ENCODE results near the gene CAMKV. TPM values are rescaled to one million over a fixed set of nuclear protein-coding genes. Genes with fewer than 3 reads are reported as not detected.

The CAMKV gene
- total RNA-seq, 1 experiment from 2014 or later, result 58.2 TPM

DNA sequence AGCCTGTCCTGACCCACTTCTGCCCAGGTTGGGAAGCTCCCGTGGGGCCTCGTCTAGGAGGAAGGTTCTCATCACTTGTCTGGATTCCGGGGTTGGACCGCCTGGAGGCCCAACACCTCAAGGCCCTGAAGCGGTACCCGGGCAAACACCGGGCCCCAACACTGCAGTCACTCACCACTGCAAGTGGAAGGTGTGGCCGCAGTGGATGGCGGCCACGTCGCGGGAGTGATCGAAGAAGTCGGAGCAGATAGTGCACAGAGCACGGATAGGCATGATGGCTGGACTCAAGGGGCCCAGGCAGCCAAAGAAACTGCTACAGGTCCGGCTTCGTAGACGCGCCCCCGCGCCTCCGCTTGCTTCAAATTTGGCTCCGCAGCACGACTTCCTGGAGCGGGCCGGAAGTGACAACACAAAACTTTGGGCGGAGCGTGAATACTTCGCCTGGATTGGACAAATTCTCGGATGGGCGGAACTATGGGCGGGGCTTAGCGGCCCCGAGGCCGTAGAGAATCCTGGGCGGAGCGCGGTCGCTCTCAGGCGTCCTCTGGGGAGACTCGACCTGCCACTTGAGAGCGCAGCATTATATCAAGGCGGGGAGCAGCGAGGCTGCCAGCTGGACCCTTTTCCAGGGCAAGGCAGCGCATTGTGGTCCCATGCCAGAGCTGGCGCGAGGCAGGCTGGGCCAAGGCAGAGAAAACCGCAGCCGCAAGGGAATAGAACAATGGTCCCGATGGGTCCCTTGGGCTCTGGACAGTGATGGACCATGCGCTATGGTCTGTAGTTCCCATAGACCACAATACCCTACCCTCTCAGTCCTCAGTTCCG, 13.3 kb downstream of the CAMKV start, which contains the start of gene TRAIP (continued):
- TF ChIP-seq, protein P1, sequence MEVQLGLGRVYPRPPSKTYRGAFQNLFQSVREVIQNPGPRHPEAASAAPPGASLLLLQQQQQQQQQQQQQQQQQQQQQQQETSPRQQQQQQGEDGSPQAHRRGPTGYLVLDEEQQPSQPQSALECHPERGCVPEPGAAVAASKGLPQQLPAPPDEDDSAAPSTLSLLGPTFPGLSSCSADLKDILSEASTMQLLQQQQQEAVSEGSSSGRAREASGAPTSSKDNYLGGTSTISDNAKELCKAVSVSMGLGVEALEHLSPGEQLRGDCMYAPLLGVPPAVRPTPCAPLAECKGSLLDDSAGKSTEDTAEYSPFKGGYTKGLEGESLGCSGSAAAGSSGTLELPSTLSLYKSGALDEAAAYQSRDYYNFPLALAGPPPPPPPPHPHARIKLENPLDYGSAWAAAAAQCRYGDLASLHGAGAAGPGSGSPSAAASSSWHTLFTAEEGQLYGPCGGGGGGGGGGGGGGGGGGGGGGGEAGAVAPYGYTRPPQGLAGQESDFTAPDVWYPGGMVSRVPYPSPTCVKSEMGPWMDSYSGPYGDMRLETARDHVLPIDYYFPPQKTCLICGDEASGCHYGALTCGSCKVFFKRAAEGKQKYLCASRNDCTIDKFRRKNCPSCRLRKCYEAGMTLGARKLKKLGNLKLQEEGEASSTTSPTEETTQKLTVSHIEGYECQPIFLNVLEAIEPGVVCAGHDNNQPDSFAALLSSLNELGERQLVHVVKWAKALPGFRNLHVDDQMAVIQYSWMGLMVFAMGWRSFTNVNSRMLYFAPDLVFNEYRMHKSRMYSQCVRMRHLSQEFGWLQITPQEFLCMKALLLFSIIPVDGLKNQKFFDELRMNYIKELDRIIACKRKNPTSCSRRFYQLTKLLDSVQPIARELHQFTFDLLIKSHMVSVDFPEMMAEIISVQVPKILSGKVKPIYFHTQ (CRISPR knock-in tag; IDR thresholded peaks at IDR 0.05), result no peak
- TF ChIP-seq FOXJ3 (CRISPR knock-in tag; IDR thresholded peaks at IDR 0.05; ENCODE audit: borderline replicate concordance) (no peak), ZNF317 (CRISPR knock-in tag; IDR thresholded peaks at IDR 0.05; ENCODE audit: borderline replicate concordance, low read depth) (no peak), SMAD3 (CRISPR knock-in tag; IDR thresholded peaks at IDR 0.05; ENCODE audit: borderline replicate concordance) (peak; percentile 70; the same call in 1 of the 2 replicates), ATF1 (CRISPR knock-in tag; IDR thresholded peaks at IDR 0.05) (0 out of 2 replicates have a peak, but pooled peaks have one; percentile 46), ZNF263 (CRISPR knock-in tag; IDR thresholded peaks at IDR 0.05; ENCODE audit: low read depth) (no peak), FOXP1 (CRISPR knock-in tag; IDR thresholded peaks at IDR 0.05; ENCODE audit: borderline replicate concordance) (peak; percentile 36; the same call in 1 of the 2 replicates), CREM (CRISPR knock-in tag; IDR thresholded peaks at IDR 0.05) (peak; percentile 86), GABPB1 (CRISPR knock-in tag; IDR thresholded peaks at IDR 0.05) (peak; percentile 87), TEAD1 (CRISPR knock-in tag; IDR thresholded peaks at IDR 0.05) (peak; percentile 61; the same call in 1 of the 2 replicates), NFYB (CRISPR knock-in tag; conservative IDR thresholded peaks at IDR 0.05; ENCODE audit: low read depth) (peak; percentile 52; the same call in 1 of the 2 replicates), MXD4 (CRISPR knock-in tag; IDR thresholded peaks at IDR 0.05; ENCODE audit: borderline replicate concordance) (no peak), EMX1 (CRISPR knock-in tag; IDR thresholded peaks at IDR 0.05) (0 out of 2 replicates have a peak, but pooled peaks have one; percentile 35), ZNF671 (CRISPR knock-in tag; IDR thresholded peaks at IDR 0.05) (peak; percentile 36; the same call in 1 of the 2 replicates)
- TF ChIP-seq, protein P2, sequence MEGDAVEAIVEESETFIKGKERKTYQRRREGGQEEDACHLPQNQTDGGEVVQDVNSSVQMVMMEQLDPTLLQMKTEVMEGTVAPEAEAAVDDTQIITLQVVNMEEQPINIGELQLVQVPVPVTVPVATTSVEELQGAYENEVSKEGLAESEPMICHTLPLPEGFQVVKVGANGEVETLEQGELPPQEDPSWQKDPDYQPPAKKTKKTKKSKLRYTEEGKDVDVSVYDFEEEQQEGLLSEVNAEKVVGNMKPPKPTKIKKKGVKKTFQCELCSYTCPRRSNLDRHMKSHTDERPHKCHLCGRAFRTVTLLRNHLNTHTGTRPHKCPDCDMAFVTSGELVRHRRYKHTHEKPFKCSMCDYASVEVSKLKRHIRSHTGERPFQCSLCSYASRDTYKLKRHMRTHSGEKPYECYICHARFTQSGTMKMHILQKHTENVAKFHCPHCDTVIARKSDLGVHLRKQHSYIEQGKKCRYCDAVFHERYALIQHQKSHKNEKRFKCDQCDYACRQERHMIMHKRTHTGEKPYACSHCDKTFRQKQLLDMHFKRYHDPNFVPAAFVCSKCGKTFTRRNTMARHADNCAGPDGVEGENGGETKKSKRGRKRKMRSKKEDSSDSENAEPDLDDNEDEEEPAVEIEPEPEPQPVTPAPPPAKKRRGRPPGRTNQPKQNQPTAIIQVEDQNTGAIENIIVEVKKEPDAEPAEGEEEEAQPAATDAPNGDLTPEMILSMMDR (IDR thresholded peaks at IDR 0.05), result no peak
- TF ChIP-seq, protein P3, sequence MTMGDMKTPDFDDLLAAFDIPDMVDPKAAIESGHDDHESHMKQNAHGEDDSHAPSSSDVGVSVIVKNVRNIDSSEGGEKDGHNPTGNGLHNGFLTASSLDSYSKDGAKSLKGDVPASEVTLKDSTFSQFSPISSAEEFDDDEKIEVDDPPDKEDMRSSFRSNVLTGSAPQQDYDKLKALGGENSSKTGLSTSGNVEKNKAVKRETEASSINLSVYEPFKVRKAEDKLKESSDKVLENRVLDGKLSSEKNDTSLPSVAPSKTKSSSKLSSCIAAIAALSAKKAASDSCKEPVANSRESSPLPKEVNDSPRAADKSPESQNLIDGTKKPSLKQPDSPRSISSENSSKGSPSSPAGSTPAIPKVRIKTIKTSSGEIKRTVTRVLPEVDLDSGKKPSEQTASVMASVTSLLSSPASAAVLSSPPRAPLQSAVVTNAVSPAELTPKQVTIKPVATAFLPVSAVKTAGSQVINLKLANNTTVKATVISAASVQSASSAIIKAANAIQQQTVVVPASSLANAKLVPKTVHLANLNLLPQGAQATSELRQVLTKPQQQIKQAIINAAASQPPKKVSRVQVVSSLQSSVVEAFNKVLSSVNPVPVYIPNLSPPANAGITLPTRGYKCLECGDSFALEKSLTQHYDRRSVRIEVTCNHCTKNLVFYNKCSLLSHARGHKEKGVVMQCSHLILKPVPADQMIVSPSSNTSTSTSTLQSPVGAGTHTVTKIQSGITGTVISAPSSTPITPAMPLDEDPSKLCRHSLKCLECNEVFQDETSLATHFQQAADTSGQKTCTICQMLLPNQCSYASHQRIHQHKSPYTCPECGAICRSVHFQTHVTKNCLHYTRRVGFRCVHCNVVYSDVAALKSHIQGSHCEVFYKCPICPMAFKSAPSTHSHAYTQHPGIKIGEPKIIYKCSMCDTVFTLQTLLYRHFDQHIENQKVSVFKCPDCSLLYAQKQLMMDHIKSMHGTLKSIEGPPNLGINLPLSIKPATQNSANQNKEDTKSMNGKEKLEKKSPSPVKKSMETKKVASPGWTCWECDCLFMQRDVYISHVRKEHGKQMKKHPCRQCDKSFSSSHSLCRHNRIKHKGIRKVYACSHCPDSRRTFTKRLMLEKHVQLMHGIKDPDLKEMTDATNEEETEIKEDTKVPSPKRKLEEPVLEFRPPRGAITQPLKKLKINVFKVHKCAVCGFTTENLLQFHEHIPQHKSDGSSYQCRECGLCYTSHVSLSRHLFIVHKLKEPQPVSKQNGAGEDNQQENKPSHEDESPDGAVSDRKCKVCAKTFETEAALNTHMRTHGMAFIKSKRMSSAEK (CRISPR knock-in tag; IDR thresholded peaks at IDR 0.05; ENCODE audit: borderline replicate concordance), result no peak
- TF ChIP-seq, protein P4, sequence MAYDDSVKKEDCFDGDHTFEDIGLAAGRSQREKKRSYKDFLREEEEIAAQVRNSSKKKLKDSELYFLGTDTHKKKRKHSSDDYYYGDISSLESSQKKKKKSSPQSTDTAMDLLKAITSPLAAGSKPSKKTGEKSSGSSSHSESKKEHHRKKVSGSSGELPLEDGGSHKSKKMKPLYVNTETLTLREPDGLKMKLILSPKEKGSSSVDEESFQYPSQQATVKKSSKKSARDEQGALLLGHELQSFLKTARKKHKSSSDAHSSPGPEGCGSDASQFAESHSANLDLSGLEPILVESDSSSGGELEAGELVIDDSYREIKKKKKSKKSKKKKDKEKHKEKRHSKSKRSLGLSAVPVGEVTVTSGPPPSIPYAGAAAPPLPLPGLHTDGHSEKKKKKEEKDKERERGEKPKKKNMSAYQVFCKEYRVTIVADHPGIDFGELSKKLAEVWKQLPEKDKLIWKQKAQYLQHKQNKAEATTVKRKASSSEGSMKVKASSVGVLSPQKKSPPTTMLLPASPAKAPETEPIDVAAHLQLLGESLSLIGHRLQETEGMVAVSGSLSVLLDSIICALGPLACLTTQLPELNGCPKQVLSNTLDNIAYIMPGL (CRISPR knock-in tag; IDR thresholded peaks at IDR 0.05), result 0 out of 2 replicates have a peak, but pooled peaks have one; percentile 44
- TF ChIP-seq, protein P5, sequence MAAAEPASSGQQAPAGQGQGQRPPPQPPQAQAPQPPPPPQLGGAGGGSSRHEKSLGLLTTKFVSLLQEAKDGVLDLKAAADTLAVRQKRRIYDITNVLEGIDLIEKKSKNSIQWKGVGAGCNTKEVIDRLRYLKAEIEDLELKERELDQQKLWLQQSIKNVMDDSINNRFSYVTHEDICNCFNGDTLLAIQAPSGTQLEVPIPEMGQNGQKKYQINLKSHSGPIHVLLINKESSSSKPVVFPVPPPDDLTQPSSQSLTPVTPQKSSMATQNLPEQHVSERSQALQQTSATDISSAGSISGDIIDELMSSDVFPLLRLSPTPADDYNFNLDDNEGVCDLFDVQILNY (CRISPR knock-in tag; IDR thresholded peaks at IDR 0.05), result peak; percentile 73; the same call in 1 of the 2 replicates
- TF ChIP-seq, protein P6, sequence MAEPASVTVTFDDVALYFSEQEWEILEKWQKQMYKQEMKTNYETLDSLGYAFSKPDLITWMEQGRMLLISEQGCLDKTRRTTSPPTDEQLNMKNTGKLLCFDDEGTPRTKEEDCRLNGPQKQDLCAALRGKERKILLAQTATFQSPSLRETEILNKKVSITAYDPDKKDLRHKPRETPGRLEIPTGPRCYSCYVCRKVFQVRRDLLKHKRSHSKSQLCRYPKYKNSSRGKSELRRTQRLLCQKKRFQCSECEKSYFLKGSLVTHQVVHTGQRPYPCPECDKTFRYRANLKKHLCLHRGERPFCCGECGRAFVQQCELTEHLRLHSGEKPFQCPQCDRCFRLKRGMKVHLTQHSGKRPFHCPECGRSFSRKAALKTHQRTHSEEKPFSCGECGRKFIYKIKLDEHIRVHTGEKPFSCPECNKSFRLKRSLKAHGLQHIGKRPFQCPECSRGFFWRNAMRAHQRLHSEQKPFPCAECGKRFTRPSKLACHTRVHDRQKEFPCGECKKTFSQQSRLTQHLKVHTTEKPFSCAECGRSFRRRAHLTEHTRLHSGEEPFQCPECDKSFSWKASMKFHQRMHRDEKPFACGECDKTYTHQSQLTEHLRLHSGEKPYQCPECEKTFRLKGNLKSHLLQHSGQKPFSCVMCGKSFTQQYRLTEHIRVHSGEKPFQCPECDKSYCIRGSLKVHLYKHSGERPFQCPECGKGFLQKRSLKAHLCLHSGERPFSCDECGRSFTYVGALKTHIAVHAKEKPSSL (CRISPR knock-in tag; conservative IDR thresholded peaks at IDR 0.05), result no peak
- TF ChIP-seq, protein P7, sequence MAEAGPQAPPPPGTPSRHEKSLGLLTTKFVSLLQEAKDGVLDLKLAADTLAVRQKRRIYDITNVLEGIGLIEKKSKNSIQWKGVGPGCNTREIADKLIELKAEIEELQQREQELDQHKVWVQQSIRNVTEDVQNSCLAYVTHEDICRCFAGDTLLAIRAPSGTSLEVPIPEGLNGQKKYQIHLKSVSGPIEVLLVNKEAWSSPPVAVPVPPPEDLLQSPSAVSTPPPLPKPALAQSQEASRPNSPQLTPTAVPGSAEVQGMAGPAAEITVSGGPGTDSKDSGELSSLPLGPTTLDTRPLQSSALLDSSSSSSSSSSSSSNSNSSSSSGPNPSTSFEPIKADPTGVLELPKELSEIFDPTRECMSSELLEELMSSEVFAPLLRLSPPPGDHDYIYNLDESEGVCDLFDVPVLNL (CRISPR knock-in tag; IDR thresholded peaks at IDR 0.05; ENCODE audit: borderline replicate concordance, low read depth), result peak; percentile 94
- TF ChIP-seq, protein P8, sequence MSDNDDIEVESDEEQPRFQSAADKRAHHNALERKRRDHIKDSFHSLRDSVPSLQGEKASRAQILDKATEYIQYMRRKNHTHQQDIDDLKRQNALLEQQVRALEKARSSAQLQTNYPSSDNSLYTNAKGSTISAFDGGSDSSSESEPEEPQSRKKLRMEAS (CRISPR knock-in tag; IDR thresholded peaks at IDR 0.05), result peak; percentile 93
